Fibroblast of lung (primary cell): Measurements from ENCODE around the gene CD248.

Experiments
- CTCF ChIP-seq, 2 donors: IDR thresholded peaks in 1 of 2; conservative IDR thresholded peaks in 1 of 2; 1 replicate in 1 of 2; 2 replicates in 1 of 2; pipeline ENCODE4 v1.5.1; 2011 to 2012; ENCODE audit warnings: low read length in 2 of 2, control low read depth in 1 of 2, inconsistent platforms in 1 of 2, low read depth in 1 of 2, mild to moderate bottlenecking in 1 of 2
- EZH2 ChIP-seq: IDR thresholded peaks from 2 replicates; pipeline ENCODE4 v1.5.1; 2012; ENCODE audit warnings: low read length, control low read depth, mild to moderate bottlenecking; ENCODE audit errors: missing control alignments

- TF ChIP-seq CTCF (conservative IDR thresholded peaks at IDR 0.05 in 1 of 2, IDR thresholded peaks at IDR 0.05 in 1 of 2; ENCODE audit: low read depth in 1 of 2, low read length in 2 of 2) = no peak
- no peak for TF ChIP-seq EZH2
These were observed 42.8 kb upstream of the CD248 start for GRCh38 chr11:66359662-66360087.
